ENCODE data around the gene PHF5A.
"Not testable (repeated sequence)": the region's sequence is repeated elsewhere in the genome, so short reads cannot be mapped to it uniquely, and the experiment has no call there.

The PHF5A gene

GRCh38 chr22:41487037-41487935 is 18.8 kb upstream of the PHF5A start:
- DNase-seq = no peak

- DNase-seq = no peak
Observed at GRCh38 chr22:41485033-41485432, 16.5 kb upstream of the PHF5A start.

GRCh38 chr22:41482319-41482935 is 13.9 kb upstream of the PHF5A start:
- no peak for DNase-seq

GRCh38 chr22:41481925-41482318 is 13.4 kb upstream of the PHF5A start:
- no peak for DNase-seq

GRCh38 chr22:41481131-41481830 is 12.8 kb upstream of the PHF5A start:
- DNase-seq = no peak

- no peak for DNase-seq
Observed at GRCh38 chr22:41480397-41480735, 11.9 kb upstream of the PHF5A start.

- DNase-seq = no peak
Observed at GRCh38 chr22:41479671-41480396, 11.3 kb upstream of the PHF5A start.

- DNase-seq = peak; percentile 86
Observed at GRCh38 chr22:41478891-41479521, 10.5 kb upstream of the PHF5A start.

GRCh38 chr22:41478473-41478872 is 10.0 kb upstream of the PHF5A start:
- no peak for DNase-seq

GRCh38 chr22:41474872-41475451 is 6.5 kb upstream of the PHF5A start:
- no peak for DNase-seq

- no peak for DNase-seq
Observed at GRCh38 chr22:41471568-41471967, 3.1 kb upstream of the PHF5A start.

GRCh38 chr22:41470886-41471285 is 2.4 kb upstream of the PHF5A start:
- DNase-seq = no peak

GRCh38 chr22:41469218-41469851 is 843 bp upstream of the PHF5A start:
- no peak for DNase-seq

- no peak for DNase-seq
Observed at GRCh38 chr22:41461901-41462300, 6.6 kb downstream of the PHF5A start.

GRCh38 chr22:41460071-41460470 is 8.4 kb downstream of the PHF5A start:
- DNase-seq = not testable (repeated sequence)

- DNase-seq = no peak
Observed at GRCh38 chr22:41459431-41459830, 9.1 kb downstream of the PHF5A start.

- DNase-seq = no peak
Observed at GRCh38 chr22:41458161-41458728, 10.2 kb downstream of the PHF5A start.

- peak; percentile 98 for DNase-seq
Observed at GRCh38 chr22:41448189-41448808, 20.2 kb downstream of the PHF5A start.

- DNase-seq = no peak
Observed at GRCh38 chr22:41447435-41448188, 20.9 kb downstream of the PHF5A start.

Measured in NCI-H524 treated with DMSO at 0.1 percent for 48 hours (cell line).